Brain pericyte (primary cell): Measurements from ENCODE around the gene KRTAP10-1.
"Not testable (repeated sequence)": the region's sequence is repeated elsewhere in the genome, so short reads cannot be mapped to it uniquely, and the experiment has no call there.

Source experiments
- DNase-seq: peaks from one replicate; pipeline ENCODE4 v3.0.0-alpha.2; 2012; ENCODE audit warnings: low read depth, low spot score

KRTAP10-1 gene

GRCh38 chr21:44503006-44503889 is 36.7 kb downstream of the KRTAP10-1 start:
- DNase-seq = not testable (repeated sequence)

- DNase-seq = no peak
Observed at GRCh38 chr21:44502171-44502958, 37.6 kb downstream of the KRTAP10-1 start.

- no peak for DNase-seq
Observed at GRCh38 chr21:44500111-44500510, 39.9 kb downstream of the KRTAP10-1 start.

GRCh38 chr21:44499631-44500030 is 40.4 kb downstream of the KRTAP10-1 start:
- no peak for DNase-seq

DNA sequence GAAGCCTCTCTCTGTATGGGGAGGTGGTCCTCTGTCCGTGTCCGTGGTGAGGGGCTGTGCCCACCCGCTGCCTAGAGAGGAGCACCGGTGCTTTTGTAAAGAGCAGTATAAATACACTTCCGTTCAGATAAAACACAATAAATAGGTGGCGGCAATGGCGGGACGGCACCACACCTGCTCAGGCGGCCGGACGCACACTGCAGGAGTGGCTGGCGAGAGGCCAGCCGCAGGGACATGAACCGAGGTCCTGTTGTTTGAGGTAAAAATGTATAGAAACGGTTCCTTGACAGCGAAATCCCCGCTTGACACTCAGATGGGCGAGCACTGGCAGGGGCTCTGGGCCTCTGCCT is 40.8 kb downstream of the KRTAP10-1 start:
- no peak for DNase-seq

GRCh38 chr21:44498280-44499210 is 41.5 kb downstream of the KRTAP10-1 start:
- no peak for DNase-seq

DNA sequence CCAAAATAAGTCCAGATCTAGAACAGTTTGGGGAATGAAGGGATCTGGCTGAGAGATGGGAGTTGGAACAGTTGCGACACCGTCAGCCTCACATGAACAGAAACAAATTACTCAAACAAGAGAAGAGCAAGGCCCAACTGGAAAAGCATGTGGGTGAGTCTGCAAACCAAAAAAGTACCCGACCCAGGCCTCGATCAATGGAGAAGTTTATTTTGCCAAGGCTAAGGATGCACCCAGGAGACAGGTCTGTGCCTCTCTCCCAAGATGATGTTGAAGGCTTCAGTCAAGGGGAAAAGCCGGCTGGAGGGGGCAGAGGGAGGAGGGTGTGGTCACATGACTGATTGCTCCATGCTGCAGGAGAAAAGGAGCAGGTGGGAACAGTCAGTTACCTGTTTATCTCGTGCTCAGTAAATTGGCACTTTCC is 42.3 kb downstream of the KRTAP10-1 start:
- DNase-seq = no peak

DNA sequence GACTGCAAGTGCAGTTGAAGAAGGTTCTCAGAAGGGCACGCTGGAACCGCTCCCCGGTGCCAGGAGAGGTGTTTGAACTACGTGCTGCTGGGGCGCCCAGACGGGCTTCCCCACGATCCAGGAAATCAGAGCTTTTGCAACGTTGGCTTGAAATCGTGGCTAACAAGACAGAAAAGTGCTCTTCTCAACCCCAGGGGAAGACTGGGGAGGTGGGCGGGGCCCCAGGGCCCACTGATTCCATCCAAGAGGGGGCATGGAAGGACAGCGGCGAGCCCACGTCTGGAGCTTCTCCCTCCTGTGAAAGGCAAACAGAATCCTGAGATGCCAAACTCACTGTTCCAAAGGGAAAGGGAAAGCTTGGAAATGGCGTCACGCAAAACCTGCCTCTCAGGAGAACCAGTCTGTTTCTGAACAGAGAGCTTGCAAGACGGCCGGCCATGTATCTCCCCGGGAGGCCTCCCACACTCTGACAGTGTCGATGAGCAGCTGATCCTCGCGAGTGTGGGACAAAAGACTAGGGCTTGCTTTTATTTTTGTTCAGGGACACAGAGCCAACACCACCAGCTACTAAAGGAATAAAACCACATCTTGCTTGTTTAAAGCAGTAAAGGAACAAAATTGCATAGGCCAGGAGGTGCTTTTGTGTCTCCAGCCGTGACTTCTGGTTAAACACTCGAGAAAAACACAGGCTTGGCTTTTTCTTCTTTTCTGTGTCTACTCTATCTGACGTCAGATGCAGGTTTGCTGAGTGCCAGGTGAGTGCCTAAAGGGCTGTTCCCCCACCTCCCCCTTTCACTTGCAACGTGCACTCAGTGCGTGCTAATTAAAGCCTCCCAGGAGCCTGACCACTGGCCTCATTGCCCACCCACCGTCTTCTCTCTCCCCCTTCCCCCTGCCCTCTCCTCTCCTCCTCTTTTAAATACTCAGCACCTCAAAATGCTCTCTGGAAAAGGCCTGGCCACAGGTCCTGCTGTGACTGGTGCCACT is 43.1 kb downstream of the KRTAP10-1 start:
- no peak for DNase-seq

- no peak for DNase-seq
Observed at GRCh38 chr21:44495611-44496563, 44.1 kb downstream of the KRTAP10-1 start.

DNA sequence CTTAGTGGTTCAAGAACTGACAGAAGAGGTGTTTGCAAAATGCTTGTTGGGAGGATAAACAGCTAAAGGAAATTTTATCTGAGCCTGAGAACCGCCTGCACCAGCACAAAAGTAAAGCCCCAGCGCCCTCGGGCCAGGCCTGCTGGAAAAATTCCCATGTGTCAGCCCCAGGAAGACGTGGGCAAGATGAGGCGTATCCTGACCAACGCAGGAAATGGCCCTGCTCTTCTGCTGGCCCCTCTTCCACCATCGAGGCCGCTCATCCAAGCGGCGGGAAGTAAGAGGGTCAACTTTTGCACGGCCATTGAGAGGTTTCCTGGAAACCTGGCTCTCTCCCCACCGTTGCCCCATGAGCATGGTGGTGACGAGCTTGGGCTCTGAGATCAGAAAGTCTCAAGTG is 45.0 kb downstream of the KRTAP10-1 start:
- DNase-seq = no peak

DNA sequence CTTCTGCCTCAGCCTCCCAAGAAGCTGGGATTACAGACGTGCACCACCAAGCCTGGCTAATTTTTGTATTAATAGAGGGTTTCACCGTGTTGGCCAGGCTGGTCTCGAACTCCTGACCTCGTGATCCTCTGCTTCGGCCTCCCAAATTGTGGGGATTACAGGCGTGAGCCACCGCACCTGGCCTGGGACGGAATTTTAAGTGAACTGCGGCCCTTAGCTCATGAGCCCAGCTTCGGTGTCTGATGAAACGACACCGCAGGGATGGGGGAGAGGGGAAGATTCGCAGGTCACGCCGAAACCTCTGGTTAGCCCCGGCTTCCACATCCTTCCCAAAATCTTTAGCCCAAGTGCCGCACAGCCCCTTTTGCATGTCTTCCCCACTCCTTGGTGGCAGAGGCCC is 45.6 kb downstream of the KRTAP10-1 start:
- DNase-seq = no peak

- no peak for DNase-seq
Observed at GRCh38 chr21:44492567-44493385, 47.2 kb downstream of the KRTAP10-1 start.

DNA sequence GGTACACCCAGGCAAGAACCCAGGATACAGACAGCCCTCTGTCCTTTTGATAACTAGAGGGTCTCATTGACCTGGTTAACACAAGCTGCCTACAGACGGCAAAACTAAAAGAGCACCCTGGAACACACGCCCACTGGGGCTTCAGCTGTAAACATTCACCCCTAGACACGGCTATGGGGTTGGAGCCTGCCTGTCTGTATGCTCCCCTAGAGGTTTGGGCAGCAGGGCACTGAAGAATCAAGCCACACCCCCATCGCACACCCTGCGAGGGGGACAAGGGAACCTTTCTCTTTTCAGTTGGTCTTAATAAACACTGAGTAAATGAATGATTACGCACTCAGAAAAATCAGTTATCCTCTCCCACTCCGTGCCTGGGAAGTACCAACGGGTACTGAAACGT is 49.2 kb downstream of the KRTAP10-1 start:
- no peak for DNase-seq

- no peak for DNase-seq
Observed at GRCh38 chr21:44490405-44490804, 49.6 kb downstream of the KRTAP10-1 start.

DNA sequence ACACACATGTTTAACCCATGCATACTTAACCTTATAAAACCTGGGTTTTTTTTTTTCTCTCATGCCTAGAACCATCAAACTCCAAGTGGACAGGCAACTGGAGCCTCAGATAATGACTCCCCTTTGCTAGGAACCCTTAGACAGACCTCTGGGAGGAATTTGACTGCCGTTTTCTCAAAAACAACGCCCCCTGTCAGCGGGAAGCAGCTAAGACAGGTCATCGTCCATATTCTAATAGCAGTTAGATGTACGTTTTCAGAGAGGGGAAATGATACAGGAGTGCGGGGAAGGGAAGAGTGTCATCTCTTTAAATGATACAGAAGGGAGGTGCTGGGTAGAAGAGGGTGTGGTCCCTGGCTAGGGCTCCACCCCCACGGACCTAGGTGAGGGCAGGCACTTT is 50.0 kb downstream of the KRTAP10-1 start:
- no peak for DNase-seq
